ENCODE results near the gene DAAM1. TPM values are rescaled to one million over a fixed set of nuclear protein-coding genes. Genes with fewer than 3 reads are reported as not detected.

Gene DAAM1
- polyA plus RNA-seq, 1 donor (not counting 4 experiments of a cell fraction or from before 2014, with no cell fraction given), result 44.6 TPM

DNA sequence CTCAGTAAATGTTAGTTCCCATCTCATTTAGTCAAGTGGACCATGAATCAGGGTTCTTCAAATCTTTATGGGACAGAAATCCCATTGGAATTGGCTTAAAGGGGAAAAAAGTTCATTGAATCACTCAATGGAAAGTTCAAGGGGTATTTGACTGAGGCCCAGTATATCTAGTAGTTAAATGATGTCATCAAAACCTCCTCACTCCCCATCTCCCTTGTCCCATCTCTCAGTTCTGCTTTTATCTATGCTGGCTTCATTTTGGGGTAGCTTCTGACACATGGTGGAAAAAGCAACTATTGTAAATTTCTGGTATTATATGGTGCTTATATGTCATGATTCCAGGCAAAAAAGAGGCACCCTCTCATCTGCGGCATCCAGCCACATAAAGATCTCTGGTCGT, 51.9 kb downstream of the DAAM1 start:
- TF ChIP-seq, protein P1, sequence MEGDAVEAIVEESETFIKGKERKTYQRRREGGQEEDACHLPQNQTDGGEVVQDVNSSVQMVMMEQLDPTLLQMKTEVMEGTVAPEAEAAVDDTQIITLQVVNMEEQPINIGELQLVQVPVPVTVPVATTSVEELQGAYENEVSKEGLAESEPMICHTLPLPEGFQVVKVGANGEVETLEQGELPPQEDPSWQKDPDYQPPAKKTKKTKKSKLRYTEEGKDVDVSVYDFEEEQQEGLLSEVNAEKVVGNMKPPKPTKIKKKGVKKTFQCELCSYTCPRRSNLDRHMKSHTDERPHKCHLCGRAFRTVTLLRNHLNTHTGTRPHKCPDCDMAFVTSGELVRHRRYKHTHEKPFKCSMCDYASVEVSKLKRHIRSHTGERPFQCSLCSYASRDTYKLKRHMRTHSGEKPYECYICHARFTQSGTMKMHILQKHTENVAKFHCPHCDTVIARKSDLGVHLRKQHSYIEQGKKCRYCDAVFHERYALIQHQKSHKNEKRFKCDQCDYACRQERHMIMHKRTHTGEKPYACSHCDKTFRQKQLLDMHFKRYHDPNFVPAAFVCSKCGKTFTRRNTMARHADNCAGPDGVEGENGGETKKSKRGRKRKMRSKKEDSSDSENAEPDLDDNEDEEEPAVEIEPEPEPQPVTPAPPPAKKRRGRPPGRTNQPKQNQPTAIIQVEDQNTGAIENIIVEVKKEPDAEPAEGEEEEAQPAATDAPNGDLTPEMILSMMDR (optimal IDR thresholded peaks at IDR 0.05 in 1 of 3, IDR thresholded peaks at IDR 0.05 in 1 of 3, conservative IDR thresholded peaks at IDR 0.05 in 1 of 3; ENCODE audit: extremely low read depth in 1 of 3, insufficient read depth in 2 of 3, low read length in 3 of 3), result no peak
- no peak for TF ChIP-seq EZH2 (IDR thresholded peaks at IDR 0.05; ENCODE audit: low read length)
- Histone ChIP-seq H3K79me2 (ENCODE audit: control insufficient read depth, insufficient read depth, low read length) (peaks cover 23% of the 10 kb centered on the region), H3K4me1 (ENCODE audit: control insufficient read depth, extremely low read depth, insufficient read depth, low read length) (peaks cover 11% of the 10 kb centered on the region), H4K20me1 (ENCODE audit: control insufficient read depth, extremely low read depth, insufficient read depth, low read length) (peaks cover 4% of the 10 kb centered on the region), H2AFZ (ENCODE audit: control insufficient read depth, low read length) (no peak overlapping the region), H3K9ac (ENCODE audit: control insufficient read depth, extremely low read depth, insufficient read depth, low read length) (no peak overlapping the region), H3K9me3 (ENCODE audit: control insufficient read depth, low read depth, low read length) (no peaks in the 10 kb centered on the region), H3K36me3 (ENCODE audit: control insufficient read depth in 2 of 2, extremely low read depth in 1 of 2, insufficient read depth in 2 of 2, low read length in 2 of 2) (no peaks in the 10 kb centered on the region), H3K27ac (ENCODE audit: control insufficient read depth, insufficient read depth, low read length) (no peak overlapping the region), H3K4me3 (ENCODE audit: control insufficient read depth in 2 of 3, extremely low read depth in 1 of 3, insufficient read depth in 2 of 3, low read depth in 1 of 3, low read length in 3 of 3) (no peak overlapping the region), H3K27me3 (ENCODE audit: control insufficient read depth, extremely low read depth, insufficient read depth, low read length) (no peaks in the 10 kb centered on the region), H3K4me2 (ENCODE audit: control insufficient read depth, extremely low read depth, insufficient read depth, low read depth, low read length) (no peak overlapping the region), H3K9me1 (ENCODE audit: control insufficient read depth, extremely low read depth, insufficient read depth, low read length) (no peaks in the 10 kb centered on the region)
- no peak for DNase-seq (ENCODE audit: low read depth, low spot score)
- dilution Hi-C loops (cut with MboI; ENCODE audit: extremely low pct_ligation_motif_present, low sequenced_read_pairs), result no loop called here
- FAIRE-seq, result no peak

DNA sequence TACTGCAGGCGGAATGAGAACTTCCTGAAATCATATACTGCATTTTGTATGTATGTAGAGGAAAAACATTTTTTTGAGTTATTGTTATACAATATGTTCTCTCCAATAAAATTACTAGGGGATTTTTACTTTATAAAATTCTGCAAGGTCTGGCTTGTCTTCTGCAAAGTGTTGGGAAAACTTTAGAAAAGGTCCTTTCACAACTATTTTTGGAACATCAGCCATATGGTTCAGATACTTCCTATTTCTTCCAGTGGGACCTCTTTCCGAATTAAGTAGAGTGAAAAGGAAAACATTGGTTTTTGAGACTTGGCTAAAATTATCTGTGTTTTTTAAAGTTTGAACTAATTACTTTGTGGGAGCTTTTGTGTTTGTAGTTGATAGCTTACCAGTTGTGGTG, 52.7 kb downstream of the DAAM1 start:
- H3K4me2 ChIP-seq (ENCODE audit: control insufficient read depth, extremely low read depth, insufficient read depth, low read depth, low read length), result no peak overlapping the region
- no peaks in the 10 kb centered on the region for H3K9me3 ChIP-seq (ENCODE audit: control insufficient read depth, low read depth, low read length)
- H3K36me3 ChIP-seq (ENCODE audit: control insufficient read depth in 2 of 2, extremely low read depth in 1 of 2, insufficient read depth in 2 of 2, low read length in 2 of 2), result no peaks in the 10 kb centered on the region
- no peak for TF ChIP-seq EZH2 (IDR thresholded peaks at IDR 0.05; ENCODE audit: low read length)
- TF ChIP-seq, protein P1 (optimal IDR thresholded peaks at IDR 0.05 in 1 of 3, IDR thresholded peaks at IDR 0.05 in 1 of 3, conservative IDR thresholded peaks at IDR 0.05 in 1 of 3; ENCODE audit: extremely low read depth in 1 of 3, insufficient read depth in 2 of 3, low read length in 3 of 3), result no peak
- no peak overlapping the region for H3K4me3 ChIP-seq (ENCODE audit: control insufficient read depth in 2 of 3, extremely low read depth in 1 of 3, insufficient read depth in 2 of 3, low read depth in 1 of 3, low read length in 3 of 3)
- peaks cover 4% of the 10 kb centered on the region for H4K20me1 ChIP-seq (ENCODE audit: control insufficient read depth, extremely low read depth, insufficient read depth, low read length)
- H3K27me3 ChIP-seq (ENCODE audit: control insufficient read depth, extremely low read depth, insufficient read depth, low read length), result no peaks in the 10 kb centered on the region
- H3K9ac ChIP-seq (ENCODE audit: control insufficient read depth, extremely low read depth, insufficient read depth, low read length), result no peak overlapping the region
- H3K79me2 ChIP-seq (ENCODE audit: control insufficient read depth, insufficient read depth, low read length), result peaks cover 22% of the 10 kb centered on the region
- peaks cover 13% of the 10 kb centered on the region for H3K4me1 ChIP-seq (ENCODE audit: control insufficient read depth, extremely low read depth, insufficient read depth, low read length)
- dilution Hi-C loops (cut with MboI; ENCODE audit: extremely low pct_ligation_motif_present, low sequenced_read_pairs), result no loop called here
- no peak for DNase-seq (ENCODE audit: low read depth, low spot score)
- H2AFZ ChIP-seq (ENCODE audit: control insufficient read depth, low read length), result no peak overlapping the region
- H3K27ac ChIP-seq (ENCODE audit: control insufficient read depth, insufficient read depth, low read length), result no peak overlapping the region
- no peaks in the 10 kb centered on the region for H3K9me1 ChIP-seq (ENCODE audit: control insufficient read depth, extremely low read depth, insufficient read depth, low read length)
- FAIRE-seq, result no peak
